ENCODE measurements around the gene LPAR5. TPM values are rescaled to one million over a fixed set of nuclear protein-coding genes. Genes with fewer than 3 reads are reported as not detected.
A peak's percentile ranks its signal among the peaks of the same experiment; 100 is the strongest.

Gene LPAR5
- total and polyA plus RNA-seq, 2 donors, result 1.7 to 2.2 TPM

- no peaks in the 10 kb centered on the region for H3K36me3 ChIP-seq (ENCODE audit: insufficient read depth)
- no peak overlapping the region for H3K27ac ChIP-seq (ENCODE audit: low read depth)
- WGBS, result 44% methylated on average over 7 of the region's 7 CpGs
- H3K4me1 ChIP-seq (ENCODE audit: insufficient read depth), result no peaks in the 10 kb centered on the region
- H3K4me3 ChIP-seq (ENCODE audit: low read depth, low read length), result no peak overlapping the region
- DNase-seq (ENCODE audit: extremely low spot score), result no peak
These were observed 8.1 kb downstream of the LPAR5 start for GRCh38 chr12:6627616-6628015.

- WGBS, result 81% methylated on average over 8 of the region's 8 CpGs
These were observed 9.0 kb downstream of the LPAR5 start for GRCh38 chr12:6626654-6627283.

GRCh38 chr12:6620885-6621274 is 14.9 kb downstream of the LPAR5 start:
- Histone ChIP-seq H3K4me1 (ENCODE audit: insufficient read depth) (no peaks in the 10 kb centered on the region), H3K36me3 (ENCODE audit: insufficient read depth) (no peaks in the 10 kb centered on the region), H3K4me3 (ENCODE audit: low read depth, low read length) (peak overlapping the region; percentile 9), H3K27ac (ENCODE audit: low read depth) (no peak overlapping the region)
- no peak for DNase-seq (ENCODE audit: extremely low spot score)
- WGBS, result 83% methylated on average over 29 of the region's 29 CpGs

More at GRCh38 chr12:6626654-6627283, 9.0 kb downstream of the LPAR5 start:
- H3K4me1 ChIP-seq (ENCODE audit: insufficient read depth), result no peaks in the 10 kb centered on the region
- H3K27ac ChIP-seq (ENCODE audit: low read depth), result no peak overlapping the region
- no peaks in the 10 kb centered on the region for H3K36me3 ChIP-seq (ENCODE audit: insufficient read depth)
- no peak for DNase-seq (ENCODE audit: extremely low spot score)
- H3K4me3 ChIP-seq (ENCODE audit: low read depth, low read length), result no peak overlapping the region

- Histone ChIP-seq H3K27ac (ENCODE audit: low read depth) (no peak overlapping the region), H3K36me3 (ENCODE audit: insufficient read depth) (no peaks in the 10 kb centered on the region), H3K4me3 (ENCODE audit: low read depth, low read length) (peak overlapping the region; percentile 9), H3K4me1 (ENCODE audit: insufficient read depth) (no peaks in the 10 kb centered on the region)
- 27% methylated on average over 88 of the region's 88 CpGs for WGBS
- DNase-seq (ENCODE audit: extremely low spot score), result no peak
These were observed 15.4 kb downstream of the LPAR5 start for GRCh38 chr12:6620137-6620884.

- Histone ChIP-seq H3K4me3 (ENCODE audit: low read depth, low read length) (no peak overlapping the region), H3K36me3 (ENCODE audit: insufficient read depth) (no peaks in the 10 kb centered on the region), H3K27ac (ENCODE audit: low read depth) (no peak overlapping the region), H3K4me1 (ENCODE audit: insufficient read depth) (no peaks in the 10 kb centered on the region)
- WGBS, result 64% methylated on average over 5 of the region's 5 CpGs
- no peak for DNase-seq (ENCODE audit: extremely low spot score)
These were observed 17.1 kb downstream of the LPAR5 start for GRCh38 chr12:6618483-6619225.

- no peak overlapping the region for H3K4me3 ChIP-seq (ENCODE audit: low read depth, low read length)
- peaks cover 3% of the 10 kb centered on the region for H3K4me1 ChIP-seq (ENCODE audit: insufficient read depth)
- H3K36me3 ChIP-seq (ENCODE audit: insufficient read depth), result no peaks in the 10 kb centered on the region
- DNase-seq (ENCODE audit: extremely low spot score), result no peak
- H3K27ac ChIP-seq (ENCODE audit: low read depth), result no peak overlapping the region
- WGBS, result 40% methylated on average over 3 of the region's 3 CpGs
These were observed 20.0 kb downstream of the LPAR5 start for GRCh38 chr12:6615802-6616201.

- H3K4me3 ChIP-seq (ENCODE audit: low read depth, low read length), result no peak overlapping the region
- peaks cover 3% of the 10 kb centered on the region for H3K4me1 ChIP-seq (ENCODE audit: insufficient read depth)
- no peak for DNase-seq (ENCODE audit: extremely low spot score)
- no peaks in the 10 kb centered on the region for H3K36me3 ChIP-seq (ENCODE audit: insufficient read depth)
- WGBS, result 60% methylated on average over 7 of the region's 7 CpGs
- H3K27ac ChIP-seq (ENCODE audit: low read depth), result peak overlapping the region; percentile 89
These were observed 21.1 kb downstream of the LPAR5 start for GRCh38 chr12:6614513-6615172.

GRCh38 chr12:6613776-6614512 is 21.8 kb downstream of the LPAR5 start:
- peak; percentile 96 for DNase-seq (ENCODE audit: extremely low spot score)
- Histone ChIP-seq H3K36me3 (ENCODE audit: insufficient read depth) (no peaks in the 10 kb centered on the region), H3K27ac (ENCODE audit: low read depth) (peak overlapping the region; percentile 89), H3K4me3 (ENCODE audit: low read depth, low read length) (no peak overlapping the region), H3K4me1 (ENCODE audit: insufficient read depth) (peaks cover 3% of the 10 kb centered on the region)
- 3% methylated on average over 21 of the region's 21 CpGs for WGBS

GRCh38 chr12:6613015-6613775 is 22.6 kb downstream of the LPAR5 start:
- Histone ChIP-seq H3K4me1 (ENCODE audit: insufficient read depth) (peaks cover 3% of the 10 kb centered on the region), H3K4me3 (ENCODE audit: low read depth, low read length) (peak overlapping the region; percentile 0), H3K27ac (ENCODE audit: low read depth) (peak overlapping the region; percentile 83), H3K36me3 (ENCODE audit: insufficient read depth) (no peaks in the 10 kb centered on the region)
- DNase-seq (ENCODE audit: extremely low spot score), result peak; percentile 80
- WGBS, result 1% methylated on average over 17 of the region's 17 CpGs

GRCh38 chr12:6612652-6613014 is 23.1 kb downstream of the LPAR5 start:
- H3K27ac ChIP-seq (ENCODE audit: low read depth), result peak overlapping the region; percentile 83
- no peak overlapping the region for H3K4me3 ChIP-seq (ENCODE audit: low read depth, low read length)
- H3K4me1 ChIP-seq (ENCODE audit: insufficient read depth), result peaks cover 3% of the 10 kb centered on the region
- DNase-seq (ENCODE audit: extremely low spot score), result no peak
- 21% methylated on average over 7 of the region's 7 CpGs for WGBS
- H3K36me3 ChIP-seq (ENCODE audit: insufficient read depth), result no peaks in the 10 kb centered on the region

GRCh38 chr12:6612247-6612646 is 23.5 kb downstream of the LPAR5 start:
- no peak for DNase-seq (ENCODE audit: extremely low spot score)
- peak overlapping the region; percentile 48 for H3K27ac ChIP-seq (ENCODE audit: low read depth)
- peaks cover 3% of the 10 kb centered on the region for H3K4me1 ChIP-seq (ENCODE audit: insufficient read depth)
- no peaks in the 10 kb centered on the region for H3K36me3 ChIP-seq (ENCODE audit: insufficient read depth)
- 53% methylated on average over 6 of the region's 6 CpGs for WGBS
- no peak overlapping the region for H3K4me3 ChIP-seq (ENCODE audit: low read depth, low read length)

GRCh38 chr12:6608592-6609281 is 27.0 kb downstream of the LPAR5 start:
- H3K4me1 ChIP-seq (ENCODE audit: insufficient read depth), result peaks cover 3% of the 10 kb centered on the region
- peak overlapping the region; percentile 64 for H3K27ac ChIP-seq (ENCODE audit: low read depth)
- no peaks in the 10 kb centered on the region for H3K36me3 ChIP-seq (ENCODE audit: insufficient read depth)
- 55% methylated on average over 8 of the region's 8 CpGs for WGBS
- no peak overlapping the region for H3K4me3 ChIP-seq (ENCODE audit: low read depth, low read length)
- DNase-seq (ENCODE audit: extremely low spot score), result no peak
